HTERT RPE-1 (cell line): Measurements from ENCODE around the gene HAPLN1.
"Not testable (repeated sequence)": the region's sequence is repeated elsewhere in the genome, so short reads cannot be mapped to it uniquely, and the experiment has no call there.

ENCODE experiments used
- in situ Hi-C: fragments of 300-500 bp; cut with MboI; formaldehyde crosslinking; loops from 4 replicates; pipeline ENCODE4 v1.14.3; 2020; ENCODE audit warnings: low sequenced_read_pairs

HAPLN1 gene

DNA sequence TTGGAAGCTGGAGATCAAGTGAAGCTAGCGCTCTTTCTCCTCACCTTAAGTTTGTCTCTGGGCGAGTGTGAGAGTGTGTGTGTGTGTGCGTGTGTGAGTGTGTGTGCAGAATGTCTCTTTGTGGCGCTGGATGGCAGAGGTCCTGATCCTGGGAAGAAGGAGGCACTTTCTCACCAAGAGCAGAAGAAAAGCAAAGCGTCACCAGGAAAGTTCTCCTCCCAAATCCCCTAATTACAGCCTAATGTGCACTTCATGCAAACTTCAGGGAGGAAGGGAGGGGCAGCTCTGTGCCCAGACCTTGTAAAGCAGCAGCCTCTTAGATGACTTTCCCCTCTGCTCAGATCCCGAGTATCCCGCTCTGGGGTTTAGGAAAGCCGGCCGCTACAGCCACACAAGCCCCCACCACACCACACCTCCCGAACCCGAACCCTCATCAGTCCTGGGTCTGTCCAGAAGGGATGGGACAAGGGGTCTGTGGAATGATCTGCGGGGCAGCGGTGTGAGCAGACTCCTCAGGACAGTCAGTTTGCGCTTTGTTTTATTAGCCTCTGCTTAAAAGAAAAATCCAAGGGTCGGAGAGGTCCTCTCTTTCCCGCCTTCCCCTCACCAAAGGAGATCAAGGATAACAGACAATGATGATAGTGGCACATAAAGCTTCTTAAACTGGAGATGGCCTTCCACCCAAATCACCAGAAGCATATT lies at the start of gene HAPLN1:
Gene HAPLN1, minus strand, starts transcription at position 20 of the 702 bp plus-strand sequence. CDS start 47,332 bp downstream, outside the sequence.
- in situ Hi-C loops = no loop called here

DNA sequence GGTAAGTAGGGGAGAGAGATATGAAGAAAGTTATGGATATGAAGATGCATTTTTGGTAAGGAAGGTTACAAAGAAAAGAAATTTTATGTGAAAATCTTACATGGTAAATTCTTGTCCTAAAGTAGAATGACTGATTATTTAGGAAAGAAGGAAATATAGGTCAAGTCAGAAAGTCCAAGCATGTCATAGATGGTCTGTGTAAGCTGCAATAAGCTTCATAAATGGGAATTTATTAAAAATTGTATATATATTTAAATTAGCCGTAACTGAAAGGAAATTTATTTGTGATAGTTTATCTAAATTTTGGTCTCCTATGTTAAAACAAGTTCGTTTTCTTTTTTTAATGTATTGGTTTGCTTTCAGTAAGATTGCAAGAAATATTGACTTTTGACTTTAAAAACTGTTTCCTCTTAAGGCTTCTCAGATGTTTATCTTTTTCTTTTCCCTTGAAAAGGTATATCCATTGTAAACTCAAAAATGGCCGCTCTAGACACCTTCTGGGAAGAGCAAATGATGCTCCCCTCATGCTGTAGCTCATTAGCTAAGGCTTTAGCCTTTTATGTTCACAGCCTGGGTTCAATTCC lies 46.8 kb upstream of the HAPLN1 start:
- in situ Hi-C loops = no loop called here

- in situ Hi-C loops = no loop called here
Observed at GRCh38 chr5:83764101-83764500, 43.4 kb upstream of the HAPLN1 start.

- in situ Hi-C loops = no loop called here
Observed at GRCh38 chr5:83760579-83760978, 39.9 kb upstream of the HAPLN1 start.

- in situ Hi-C loops = no loop called here
Observed at GRCh38 chr5:83752700-83753099, 32.0 kb upstream of the HAPLN1 start.

GRCh38 chr5:83751201-83751600 lies 30.5 kb upstream of the HAPLN1 start:
- in situ Hi-C loops = no loop called here

DNA sequence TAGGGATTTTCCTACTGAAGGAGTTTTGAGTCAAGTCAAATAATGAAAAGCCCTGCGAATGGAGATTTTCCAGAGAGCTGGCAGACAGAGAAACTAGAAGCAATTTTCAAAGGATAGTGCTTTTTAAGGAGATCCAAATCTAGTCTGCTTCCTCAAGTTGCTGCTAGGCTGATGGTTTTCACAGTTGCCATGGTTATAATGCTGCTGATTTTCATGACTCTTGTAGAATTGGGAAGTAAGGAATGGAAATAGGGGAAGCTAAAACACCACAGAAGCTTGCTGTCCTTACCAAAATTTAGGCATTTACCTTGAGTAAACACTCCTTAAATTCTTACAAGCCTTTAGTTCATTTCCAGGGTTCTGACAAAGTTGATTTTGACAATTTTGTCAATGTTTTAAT lies 30.1 kb upstream of the HAPLN1 start:
- in situ Hi-C loops = no loop called here

- in situ Hi-C loops = no loop called here
Observed at GRCh38 chr5:83745816-83746215, 25.2 kb upstream of the HAPLN1 start.

GRCh38 chr5:83744821-83745220 lies 24.2 kb upstream of the HAPLN1 start:
- in situ Hi-C loops = no loop called here

GRCh38 chr5:83742089-83742488 lies 21.4 kb upstream of the HAPLN1 start:
- in situ Hi-C loops = no loop called here

DNA sequence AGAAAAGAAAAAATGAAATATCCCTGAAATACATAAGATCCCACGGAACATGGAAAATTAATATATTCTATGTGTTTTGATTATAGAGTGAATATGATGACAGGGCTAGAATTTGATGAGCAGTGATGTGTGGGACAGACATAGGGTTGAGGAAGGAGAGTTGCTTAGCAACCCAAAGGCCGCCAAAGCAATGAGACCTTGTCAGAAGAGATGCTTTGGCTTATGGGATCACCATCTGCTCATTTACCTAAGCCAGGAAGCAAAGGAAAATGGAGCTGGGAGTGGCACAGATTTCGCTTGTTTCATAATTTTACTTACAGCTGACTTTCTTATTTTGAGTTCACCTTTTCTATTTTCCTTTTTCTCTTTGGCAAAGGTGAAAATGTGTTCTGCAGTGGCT lies 20.9 kb upstream of the HAPLN1 start:
- in situ Hi-C loops = no loop called here

DNA sequence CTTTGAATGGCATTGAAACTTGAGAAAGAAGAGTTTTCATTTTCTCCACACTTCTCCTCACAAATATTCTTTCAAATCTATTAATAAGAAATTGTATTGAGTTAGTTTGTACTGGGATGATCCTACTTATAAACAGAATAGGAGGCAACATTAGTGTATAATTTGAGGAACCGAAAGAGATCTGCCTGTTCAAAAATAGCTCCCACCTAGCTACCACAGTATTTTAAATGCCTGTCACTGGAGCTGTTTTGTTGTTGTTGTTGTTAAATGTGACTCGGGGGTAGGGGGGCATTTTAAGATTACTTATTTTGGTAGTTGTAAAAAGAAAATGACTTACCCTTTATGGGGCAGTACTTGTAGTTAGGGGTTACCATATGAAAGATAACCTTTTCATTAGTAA lies 20.1 kb upstream of the HAPLN1 start:
- in situ Hi-C loops = no loop called here

DNA sequence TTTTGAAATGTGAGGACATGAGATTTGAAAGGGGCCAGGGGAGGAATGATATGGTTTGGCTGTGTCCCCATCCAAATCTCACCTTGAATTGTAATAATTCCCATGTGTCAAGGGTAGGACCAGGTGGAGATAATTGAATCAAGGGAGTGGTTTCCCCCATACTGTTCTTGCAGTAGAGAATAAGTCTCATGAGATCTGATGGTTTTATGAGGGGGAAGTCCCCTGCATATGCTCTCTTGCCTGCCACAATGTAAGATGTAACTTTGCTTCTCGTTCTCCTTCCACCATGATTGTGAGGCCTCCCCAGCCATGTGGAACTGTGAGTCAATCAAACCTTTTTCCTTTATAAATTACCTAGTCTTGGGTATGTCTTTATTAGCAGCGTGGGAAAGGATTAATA lies 15.5 kb upstream of the HAPLN1 start:
- in situ Hi-C loops = not testable (repeated sequence)

DNA sequence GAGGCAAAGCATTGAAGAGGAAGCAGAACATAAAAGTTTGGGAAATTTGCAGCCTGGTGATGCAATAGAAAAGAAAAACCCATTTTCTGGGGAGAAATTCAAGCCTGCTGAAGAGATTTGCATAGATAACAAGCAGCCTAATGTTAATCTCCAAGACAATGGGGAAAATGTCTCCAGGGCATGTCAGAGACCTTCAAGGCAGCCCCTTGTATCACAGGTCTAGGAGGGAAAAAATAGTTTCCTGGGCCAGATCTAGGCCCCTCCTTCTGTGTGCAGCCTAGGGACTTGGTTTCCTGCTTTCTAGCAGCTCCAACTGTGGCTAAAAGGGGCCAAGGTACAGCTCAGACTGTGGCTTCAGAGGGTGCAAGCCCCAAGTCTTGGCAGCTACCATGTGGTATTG lies 14.4 kb upstream of the HAPLN1 start:
- in situ Hi-C loops = not testable (repeated sequence)

GRCh38 chr5:83731638-83732037 lies 11.0 kb upstream of the HAPLN1 start:
- in situ Hi-C loops = no loop called here

- in situ Hi-C loops = no loop called here
Observed at GRCh38 chr5:83729362-83729761, 8.7 kb upstream of the HAPLN1 start.

DNA sequence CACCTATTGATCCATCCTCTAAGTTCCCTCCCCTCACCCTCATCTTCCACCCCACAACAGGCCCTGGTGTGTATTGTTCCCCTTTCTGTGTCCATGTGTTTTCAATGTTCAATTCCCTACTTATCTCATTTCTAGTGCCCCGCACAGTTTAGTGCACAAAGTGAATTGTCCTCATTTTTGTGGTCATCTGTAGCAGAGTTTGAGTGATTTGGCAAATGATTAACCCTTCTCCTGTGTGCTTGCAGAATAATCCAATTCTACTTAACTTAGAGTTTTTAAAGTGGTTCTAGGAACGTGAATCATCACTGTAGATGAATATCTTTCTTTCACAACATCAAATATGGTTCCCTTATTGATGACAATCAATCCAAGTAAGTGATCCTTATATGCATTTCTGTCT lies 6.3 kb upstream of the HAPLN1 start:
- in situ Hi-C loops = no loop called here

DNA sequence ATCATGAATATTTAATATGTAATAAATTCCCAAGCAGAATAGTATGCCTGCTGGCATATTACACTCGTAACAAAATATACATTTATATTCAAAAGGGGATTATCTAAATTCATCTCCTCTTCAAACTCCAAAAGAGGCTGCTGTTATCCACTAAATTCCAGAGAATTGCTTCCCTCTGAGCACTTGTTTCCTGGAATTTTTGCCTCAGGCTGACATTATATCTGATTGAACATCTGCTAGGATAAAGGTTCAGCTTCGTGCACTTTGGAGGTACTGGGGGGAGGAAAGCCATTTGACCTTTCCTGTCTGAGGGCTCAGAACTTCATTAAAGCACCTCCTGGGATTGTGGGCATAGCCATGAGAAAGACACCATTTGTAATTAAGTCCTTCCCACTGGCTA lies 4.3 kb upstream of the HAPLN1 start:
- in situ Hi-C loops = no loop called here

DNA sequence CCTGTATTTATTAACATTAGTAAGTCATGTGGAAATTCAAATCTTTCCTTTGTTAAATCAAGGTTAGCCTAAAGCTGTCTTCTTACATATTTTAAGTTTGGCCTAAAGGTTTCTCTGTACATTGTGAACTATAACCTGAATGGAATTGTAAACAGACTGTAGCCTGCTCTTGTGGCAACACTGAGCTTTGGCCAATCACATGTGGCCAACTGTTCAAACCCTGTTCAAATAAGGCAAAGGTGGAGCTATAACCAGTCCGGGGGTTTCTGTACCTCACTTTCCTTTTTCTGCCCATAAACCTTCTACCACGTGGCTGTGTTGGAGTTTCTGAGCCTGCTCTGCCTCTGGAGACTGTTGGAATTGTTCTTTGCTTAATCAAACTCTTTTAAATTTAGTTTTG lies 3.3 kb upstream of the HAPLN1 start:
- in situ Hi-C loops = no loop called here

DNA sequence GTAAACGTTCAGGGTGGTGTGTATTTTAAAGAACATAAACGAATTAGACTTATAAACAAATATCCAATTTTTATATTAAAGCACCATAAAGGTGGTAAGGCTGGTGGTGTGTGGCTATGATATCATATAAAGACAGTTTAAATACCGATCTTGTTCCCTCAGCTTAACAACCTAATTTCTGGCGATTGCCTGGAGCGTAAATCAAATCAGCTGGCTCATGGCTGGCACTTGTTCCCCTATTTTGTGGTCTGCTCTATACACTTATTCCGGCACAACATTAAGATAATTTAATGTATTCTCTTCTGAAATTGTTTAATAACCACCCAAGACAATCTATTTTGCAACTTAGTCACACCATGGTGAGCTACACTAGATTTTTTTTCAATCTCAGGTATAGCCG lies 2.4 kb upstream of the HAPLN1 start:
- in situ Hi-C loops = no loop called here

GRCh38 chr5:83721953-83722901 lies 1.6 kb upstream of the HAPLN1 start:
- in situ Hi-C loops = no loop called here
